ENCODE data around the gene VARS2. TPM values are rescaled to one million over a fixed set of nuclear protein-coding genes. Genes with fewer than 3 reads are reported as not detected.

The VARS2 gene
- total RNA-seq, 4 donors from 2014 or later: 16.0 to 38.5 (median 19.3) TPM

DNA sequence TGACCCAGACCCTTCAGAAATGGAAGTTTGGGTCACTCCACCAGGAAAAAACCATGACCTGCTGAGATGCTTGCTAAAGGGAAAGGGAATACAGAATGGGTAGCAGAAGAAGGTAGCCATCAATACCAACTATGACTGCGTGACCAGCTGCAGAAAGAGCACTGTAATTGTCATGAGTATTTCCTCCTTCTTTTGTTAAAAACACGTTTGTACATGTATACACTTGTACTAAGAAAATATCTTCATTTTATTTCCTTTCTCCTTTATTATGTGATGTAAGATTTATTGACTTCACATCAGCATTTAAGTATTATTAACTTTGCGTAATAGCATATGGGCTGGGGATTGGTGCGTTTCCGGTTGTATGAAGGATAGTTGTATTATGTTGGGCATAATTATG, 56.9 kb downstream of the VARS2 start:
- no peak for ATAC-seq
- intact Hi-C loops (cut with DNase I; ENCODE audit: low total_unique reads) (no loop called here), in situ Hi-C loops (cut with MboI; ENCODE audit: low sequenced_read_pairs in 4 of 4) (no loop called here)
- Histone ChIP-seq H3K27ac (no peak overlapping the region), H3K4me1 (no peaks in the 10 kb centered on the region), H3K9me3 (no peaks in the 10 kb centered on the region), H3K36me3 (no peaks in the 10 kb centered on the region), H3K27me3 (no peaks in the 10 kb centered on the region), H3K4me3 (no peak overlapping the region)
- DNase-seq: no peak
- TF ChIP-seq, protein P1, sequence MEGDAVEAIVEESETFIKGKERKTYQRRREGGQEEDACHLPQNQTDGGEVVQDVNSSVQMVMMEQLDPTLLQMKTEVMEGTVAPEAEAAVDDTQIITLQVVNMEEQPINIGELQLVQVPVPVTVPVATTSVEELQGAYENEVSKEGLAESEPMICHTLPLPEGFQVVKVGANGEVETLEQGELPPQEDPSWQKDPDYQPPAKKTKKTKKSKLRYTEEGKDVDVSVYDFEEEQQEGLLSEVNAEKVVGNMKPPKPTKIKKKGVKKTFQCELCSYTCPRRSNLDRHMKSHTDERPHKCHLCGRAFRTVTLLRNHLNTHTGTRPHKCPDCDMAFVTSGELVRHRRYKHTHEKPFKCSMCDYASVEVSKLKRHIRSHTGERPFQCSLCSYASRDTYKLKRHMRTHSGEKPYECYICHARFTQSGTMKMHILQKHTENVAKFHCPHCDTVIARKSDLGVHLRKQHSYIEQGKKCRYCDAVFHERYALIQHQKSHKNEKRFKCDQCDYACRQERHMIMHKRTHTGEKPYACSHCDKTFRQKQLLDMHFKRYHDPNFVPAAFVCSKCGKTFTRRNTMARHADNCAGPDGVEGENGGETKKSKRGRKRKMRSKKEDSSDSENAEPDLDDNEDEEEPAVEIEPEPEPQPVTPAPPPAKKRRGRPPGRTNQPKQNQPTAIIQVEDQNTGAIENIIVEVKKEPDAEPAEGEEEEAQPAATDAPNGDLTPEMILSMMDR (IDR thresholded peaks at IDR 0.05 in 4 of 5, conservative IDR thresholded peaks at IDR 0.05 in 1 of 5): no peak
- no peak for TF ChIP-seq POLR2A (IDR thresholded peaks at IDR 0.05)

- no peak for TF ChIP-seq POLR2A (IDR thresholded peaks at IDR 0.05)
- TF ChIP-seq, protein P1 (IDR thresholded peaks at IDR 0.05 in 4 of 5, conservative IDR thresholded peaks at IDR 0.05 in 1 of 5): no peak
Observed at GRCh38 chr6:30972816-30973215, 58.8 kb downstream of the VARS2 start.

DNA sequence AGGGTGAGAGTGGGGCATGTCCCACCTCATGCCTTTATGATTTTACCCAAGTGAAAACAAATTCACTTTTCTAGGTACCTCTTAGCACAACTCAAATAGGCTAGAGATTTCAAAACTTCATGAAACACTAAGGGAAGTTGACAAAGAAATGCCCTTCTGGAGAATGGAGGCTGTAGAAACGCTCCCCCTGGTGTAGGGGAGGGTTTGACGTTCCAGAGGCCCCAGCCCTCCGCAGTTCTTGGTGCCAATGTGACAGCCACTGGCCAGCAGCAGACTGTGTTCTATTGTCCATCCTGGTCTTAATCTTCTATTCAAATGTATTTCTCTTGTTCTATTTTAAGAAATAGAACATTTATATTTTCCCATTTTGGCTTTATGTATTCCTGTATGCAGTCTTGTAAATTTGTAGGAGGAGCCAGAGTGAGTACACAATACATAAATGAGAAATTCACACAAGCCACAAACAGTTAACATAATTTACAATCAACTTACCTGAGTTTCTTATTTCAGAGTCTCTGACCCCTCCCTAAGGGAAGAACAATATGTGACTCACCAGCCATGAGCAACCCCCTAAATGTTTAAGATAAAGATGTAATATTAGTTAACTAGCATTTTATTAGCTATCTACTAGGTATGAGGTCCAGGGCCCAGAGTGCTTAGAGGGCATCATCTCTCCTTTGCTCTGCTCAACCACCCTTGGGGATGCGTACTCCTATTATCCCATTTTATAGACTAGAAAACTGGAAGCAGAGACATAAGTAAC, 60.6 kb downstream of the VARS2 start:
- no peak overlapping the region for H3K4me3 ChIP-seq
- no peaks in the 10 kb centered on the region for H3K4me1 ChIP-seq
- no peak for DNase-seq
- no peak overlapping the region for H3K27ac ChIP-seq
- ATAC-seq: no peak
- intact Hi-C loops (cut with DNase I; ENCODE audit: low total_unique reads): no loop called here
- H3K9me3 ChIP-seq: no peaks in the 10 kb centered on the region
- no peaks in the 10 kb centered on the region for H3K27me3 ChIP-seq
- TF ChIP-seq, protein P1 (IDR thresholded peaks at IDR 0.05 in 4 of 5, conservative IDR thresholded peaks at IDR 0.05 in 1 of 5): no peak
- TF ChIP-seq POLR2A (IDR thresholded peaks at IDR 0.05): no peak
- in situ Hi-C loops (cut with MboI; ENCODE audit: low sequenced_read_pairs in 4 of 4): no loop called here
- no peaks in the 10 kb centered on the region for H3K36me3 ChIP-seq

More at GRCh38 chr6:30972816-30973215, 58.8 kb downstream of the VARS2 start:
- Histone ChIP-seq H3K4me1 (no peaks in the 10 kb centered on the region), H3K27me3 (no peaks in the 10 kb centered on the region), H3K9me3 (no peaks in the 10 kb centered on the region), H3K27ac (no peak overlapping the region), H3K4me3 (no peak overlapping the region), H3K36me3 (no peaks in the 10 kb centered on the region)
- in situ Hi-C loops (cut with MboI; ENCODE audit: low sequenced_read_pairs in 4 of 4): no loop called here
- intact Hi-C loops (cut with DNase I; ENCODE audit: low total_unique reads): no loop called here
- no peak for ATAC-seq
- DNase-seq: no peak

Small RNAs within 50 kb of the gene (microRNA-seq; reads per million reads assigned to microRNA genes)
- 0 to 3.4 reads per million in 2 donors for gene MIR4640 (ENCODE audit: borderline replicate concordance in 2 of 2)

Other genes with a start within 250 kb of the VARS2 start
- gene DHX16, start 241.2 kb upstream of the VARS2 start, total RNA-seq: 10 to 100 TPM; 39.1 to 74.8 (median 49.4) TPM
- gene PPP1R18, start 227.6 kb upstream of the VARS2 start, total RNA-seq: 10 to 100 TPM in 3 of 4 donors, 1 to 10 TPM in 1; 4.4 to 16.9 (median 12.4) TPM
- gene NRM, start 223.3 kb upstream of the VARS2 start, total RNA-seq: 1 to 10 TPM in 3 of 4 donors, under 1 TPM in 1; 0.32 to 2.0 (median 1.4) TPM
- 1 to 10 TPM; 3.6 to 8.9 (median 6.2) TPM for gene MDC1, start 197.0 kb upstream of the VARS2 start, total RNA-seq
- 100 to 1,000 TPM in 3 of 4 donors, 10 to 100 TPM in 1; 79.7 to 294 (median 193) TPM for gene TUBB, start 193.9 kb upstream of the VARS2 start, total RNA-seq
- gene FLOT1, start 171.6 kb upstream of the VARS2 start, total RNA-seq: 100 to 1,000 TPM in 3 of 4 donors, 10 to 100 TPM in 1; 96.9 to 127 (median 117) TPM
- 1 to 10 TPM in 3 of 4 donors, under 1 TPM in 1; 0.24 to 2.0 (median 1.4) TPM for gene IER3, start 169.7 kb upstream of the VARS2 start, total RNA-seq
- 10 to 100 TPM; 20.0 to 62.2 (median 59.3) TPM for gene DDR1, start 29.7 kb upstream of the VARS2 start, total RNA-seq
- gene GTF2H4, start 6.0 kb upstream of the VARS2 start, total RNA-seq: 10 to 100 TPM in 1 of 4 donors, 1 to 10 TPM in 3; 5.7 to 20.7 (median 7.5) TPM
- not detected for gene SFTA2, start 17.9 kb downstream of the VARS2 start, total RNA-seq
- gene MUCL3, start 26.7 kb downstream of the VARS2 start, total RNA-seq: not detected
- not detected for gene MUC21, start 69.5 kb downstream of the VARS2 start, total RNA-seq
- under 1 TPM; 0.05 to 0.36 (median 0.18) TPM for gene MUC22, start 96.2 kb downstream of the VARS2 start, total RNA-seq
- not detected for gene C6orf15, start 198.3 kb downstream of the VARS2 start, total RNA-seq
- gene PSORS1C1, start 200.6 kb downstream of the VARS2 start, total RNA-seq: not detected
- gene CDSN, start 206.2 kb downstream of the VARS2 start, total RNA-seq: not detected
- not detected for gene PSORS1C2, start 224.8 kb downstream of the VARS2 start, total RNA-seq
- 10 to 100 TPM in 1 of 4 donors, 1 to 10 TPM in 3; 4.9 to 34.3 (median 7.7) TPM for gene CCHCR1, start 243.6 kb downstream of the VARS2 start, total RNA-seq
- gene TCF19, start 244.4 kb downstream of the VARS2 start, total RNA-seq: 1 to 10 TPM; 1.5 to 5.1 (median 2.6) TPM

Measured in gastrocnemius medialis (tissue), 4 donors.